Measurements from ENCODE around the gene AJM1.

AJM1 gene

GRCh38 chr9:136861874-136862457 lies 19.7 kb downstream of the AJM1 start:
- TF ChIP-seq REST (IDR thresholded peaks at IDR 0.05; ENCODE audit: low read depth): no peak
- TF ChIP-seq TCF12 (IDR thresholded peaks at IDR 0.05; ENCODE audit: low read depth): no peak
- TF ChIP-seq NFIC (IDR thresholded peaks at IDR 0.05): no peak
- no peak for TF ChIP-seq USF1 (IDR thresholded peaks at IDR 0.05)
- no peak for TF ChIP-seq ZBTB7A (IDR thresholded peaks at IDR 0.05; ENCODE audit: low read depth)
- no peak for TF ChIP-seq EGR1 (IDR thresholded peaks at IDR 0.05)
- no peak for TF ChIP-seq YY1 (IDR thresholded peaks at IDR 0.05; ENCODE audit: low read depth)
- no peak for TF ChIP-seq RAD21 (IDR thresholded peaks at IDR 0.05; ENCODE audit: low read depth)
- TF ChIP-seq CREB1 (IDR thresholded peaks at IDR 0.05; ENCODE audit: low read depth): no peak
- TF ChIP-seq MAX (IDR thresholded peaks at IDR 0.05): no peak
- no peak for TF ChIP-seq FOXM1 (IDR thresholded peaks at IDR 0.05; ENCODE audit: borderline replicate concordance, low read depth)
- no peak for TF ChIP-seq TAF1 (IDR thresholded peaks at IDR 0.05; ENCODE audit: low read depth)

- TF ChIP-seq RAD21 (IDR thresholded peaks at IDR 0.05; ENCODE audit: low read depth) (no peak), EGR1 (IDR thresholded peaks at IDR 0.05) (no peak), MAX (IDR thresholded peaks at IDR 0.05) (no peak), USF1 (IDR thresholded peaks at IDR 0.05) (no peak), TAF1 (IDR thresholded peaks at IDR 0.05; ENCODE audit: low read depth) (no peak), NFIC (IDR thresholded peaks at IDR 0.05) (no peak), CEBPB (IDR thresholded peaks at IDR 0.05) (no peak), EP300 (IDR thresholded peaks at IDR 0.05; ENCODE audit: borderline replicate concordance) (no peak), TCF12 (IDR thresholded peaks at IDR 0.05; ENCODE audit: low read depth) (no peak), TEAD4 (IDR thresholded peaks at IDR 0.05) (no peak), YY1 (IDR thresholded peaks at IDR 0.05; ENCODE audit: low read depth) (no peak), ZBTB7A (IDR thresholded peaks at IDR 0.05; ENCODE audit: low read depth) (no peak), FOXM1 (IDR thresholded peaks at IDR 0.05; ENCODE audit: borderline replicate concordance, low read depth) (no peak), REST (IDR thresholded peaks at IDR 0.05; ENCODE audit: low read depth) (no peak), CREB1 (IDR thresholded peaks at IDR 0.05; ENCODE audit: low read depth) (no peak)
Observed at GRCh38 chr9:136862849-136863622, 20.8 kb downstream of the AJM1 start.

GRCh38 chr9:136863623-136864273 lies 21.5 kb downstream of the AJM1 start:
- TF ChIP-seq REST (IDR thresholded peaks at IDR 0.05; ENCODE audit: low read depth): no peak
- no peak for TF ChIP-seq USF1 (IDR thresholded peaks at IDR 0.05)
- TF ChIP-seq EP300 (IDR thresholded peaks at IDR 0.05; ENCODE audit: borderline replicate concordance): no peak
- no peak for TF ChIP-seq RAD21 (IDR thresholded peaks at IDR 0.05; ENCODE audit: low read depth)
- no peak for TF ChIP-seq EGR1 (IDR thresholded peaks at IDR 0.05)
- no peak for TF ChIP-seq CREB1 (IDR thresholded peaks at IDR 0.05; ENCODE audit: low read depth)
- TF ChIP-seq FOXM1 (IDR thresholded peaks at IDR 0.05; ENCODE audit: borderline replicate concordance, low read depth): no peak
- TF ChIP-seq YY1 (IDR thresholded peaks at IDR 0.05; ENCODE audit: low read depth): no peak
- TF ChIP-seq TAF1 (IDR thresholded peaks at IDR 0.05; ENCODE audit: low read depth): no peak
- TF ChIP-seq MAX (IDR thresholded peaks at IDR 0.05): no peak
- no peak for TF ChIP-seq CEBPB (IDR thresholded peaks at IDR 0.05)
- no peak for TF ChIP-seq TCF12 (IDR thresholded peaks at IDR 0.05; ENCODE audit: low read depth)
- no peak for TF ChIP-seq TEAD4 (IDR thresholded peaks at IDR 0.05)
- TF ChIP-seq NFIC (IDR thresholded peaks at IDR 0.05): no peak
- no peak for TF ChIP-seq ZBTB7A (IDR thresholded peaks at IDR 0.05; ENCODE audit: low read depth)
